K562 (cell line): Measurements from ENCODE around the gene IMPA2. TPM values are rescaled to one million over a fixed set of nuclear protein-coding genes. Genes with fewer than 3 reads are reported as not detected.

Experiments
- ATF7 ChIP-seq: fragments of 450-650 bp; IDR thresholded peaks from 2 replicates; pipeline ENCODE4 v1.7.1; 2014; ENCODE audit warnings: mild to moderate bottlenecking, moderate library complexity
- BCL6 ChIP-seq: fragments of 250-450 bp; sonication (Bioruptor Pico); IDR thresholded peaks from 2 replicates; pipeline ENCODE4 v1.4.0; 2020
- BMI1 ChIP-seq: fragments of 150-350 bp; IDR thresholded peaks from 2 replicates; pipeline ENCODE4 v1.6.1; 2014; ENCODE audit warnings: low read length
- BRD4 ChIP-seq: fragments of 200-600 bp; sonication (generic); IDR thresholded peaks from 2 replicates; pipeline ENCODE4 v1.6.1; 2017; ENCODE audit warnings: inconsistent platforms
- CXXC5 ChIP-seq: fragments of 250-450 bp; sonication (Bioruptor Pico); IDR thresholded peaks from 2 replicates; pipeline ENCODE4 v1.8.0; 2022; ENCODE audit warnings: inconsistent platforms, mild to moderate bottlenecking, moderate library complexity
- DMBX1 ChIP-seq: fragments of 250-450 bp; sonication (Bioruptor Pico); IDR thresholded peaks from 2 replicates; pipeline ENCODE4 v1.8.0; 2022; ENCODE audit warnings: inconsistent platforms, mild to moderate bottlenecking, moderate library complexity, borderline replicate concordance
- NUFIP1 ChIP-seq: fragments of 450-650 bp; IDR thresholded peaks from 2 replicates; pipeline ENCODE4 v1.6.1; 2018; ENCODE audit not compliant: partially characterized antibody
- POLR2H ChIP-seq: IDR thresholded peaks from 2 replicates; pipeline ENCODE4 v1.6.1; 2016; ENCODE audit warnings: missing genetic modification characterization, low read depth, mild to moderate bottlenecking, control low read depth, missing compliant biosample characterization, moderate library complexity
- PRMT5 ChIP-seq: sonication (generic); formaldehyde crosslinking; IDR thresholded peaks from 2 replicates; pipeline ENCODE4 v1.5.0; 2020; ENCODE audit warnings: missing genetic modification reagents
- TAF9B ChIP-seq: fragments of 450-650 bp; IDR thresholded peaks from 2 replicates; pipeline ENCODE4 v1.6.1; 2018; ENCODE audit warnings: mild to moderate bottlenecking; ENCODE audit not compliant: partially characterized antibody
- ZNF143 ChIP-seq: sonication (generic); formaldehyde crosslinking; IDR thresholded peaks from 2 replicates; pipeline ENCODE4 v1.9.0; 2022; ENCODE audit warnings: mild to moderate bottlenecking, missing genetic modification reagents
- polyA plus RNA-seq, 8 experiments: library from polyadenylated mRNA; depleted of rRNA in 4 of 8; stranded (reverse) in 5 of 8; unstranded in 3 of 8; fragments of >200 nt; fragmentation: Nextera tagmentation in 2 of 8; fragmentation: Illumina TruSeq in 1 of 8; extraction: Ambion mirVana in 2 of 8; extraction: Trizol in 1 of 8; gene quantifications; 2 replicates each; pipeline versions ENCODE4 v1.2.1 to v1.2.3, GENCODE V29; 2011 to 2014; ENCODE audit warnings: inconsistent platforms in 1 of 8, missing spikeins in 1 of 8
- total RNA-seq, 7 experiments: library from RNA; depleted of rRNA in 6 of 7; stranded (reverse); fragments of >200 nt in 6 of 7; fragmentation: Illumina TruSeq in 2 of 7; extraction: Trizol in 2 of 7; gene quantifications; 2 replicates each; pipeline versions ENCODE4 v1.2.1 to v1.2.3, GENCODE V29; 2011 to 2021; ENCODE audit warnings: low replicate concordance in 1 of 7
- TF ChIP-seq, protein P1 (sequence below): fragments of 250-450 bp; sonication (Bioruptor Pico); IDR thresholded peaks from 2 replicates; pipeline ENCODE4 v1.4.0; 2020; ENCODE audit warnings: mild to moderate bottlenecking, moderate library complexity, borderline replicate concordance
- TF ChIP-seq, protein P2 (sequence below), 2 experiments: fragments of 200-800 bp in 1 of 2; sonication (Bioruptor generic) in 1 of 2; sonication (generic) in 1 of 2; formaldehyde crosslinking in 1 of 2; IDR thresholded peaks in 1 of 2; conservative IDR thresholded peaks in 1 of 2; 2 replicates each; pipeline versions ENCODE4 v1.5.0 to v1.6.1; 2016 to 2020; ENCODE audit warnings: missing compliant biosample characterization in 1 of 2, missing genetic modification characterization in 1 of 2, missing genetic modification reagents in 1 of 2
- TF ChIP-seq, protein P3 (sequence below): fragments of 250-450 bp; sonication (Bioruptor Pico); IDR thresholded peaks from 2 replicates; pipeline ENCODE4 v1.5.0; 2022; ENCODE audit warnings: mild to moderate bottlenecking
- TF ChIP-seq, protein P4 (sequence below), 2 experiments: IDR thresholded peaks in 1 of 2; conservative IDR thresholded peaks in 1 of 2; 2 replicates each; pipeline ENCODE4 v1.6.1; 2016; ENCODE audit warnings: low read depth in 2 of 2, mild to moderate bottlenecking in 1 of 2, missing compliant biosample characterization in 1 of 2, missing genetic modification characterization in 1 of 2, moderate library complexity in 1 of 2
- TF ChIP-seq, protein P5 (sequence below): IDR thresholded peaks from 2 replicates; pipeline ENCODE4 v1.6.1; 2014; ENCODE audit warnings: antibody characterized with exemption

The IMPA2 gene
- total and polyA plus RNA-seq, 9 of the 15 experiments (the other 6 are each of a cell fraction or from before 2014, with no cell fraction given) = 0.62 to 11.3 (median 5.7) TPM

DNA sequence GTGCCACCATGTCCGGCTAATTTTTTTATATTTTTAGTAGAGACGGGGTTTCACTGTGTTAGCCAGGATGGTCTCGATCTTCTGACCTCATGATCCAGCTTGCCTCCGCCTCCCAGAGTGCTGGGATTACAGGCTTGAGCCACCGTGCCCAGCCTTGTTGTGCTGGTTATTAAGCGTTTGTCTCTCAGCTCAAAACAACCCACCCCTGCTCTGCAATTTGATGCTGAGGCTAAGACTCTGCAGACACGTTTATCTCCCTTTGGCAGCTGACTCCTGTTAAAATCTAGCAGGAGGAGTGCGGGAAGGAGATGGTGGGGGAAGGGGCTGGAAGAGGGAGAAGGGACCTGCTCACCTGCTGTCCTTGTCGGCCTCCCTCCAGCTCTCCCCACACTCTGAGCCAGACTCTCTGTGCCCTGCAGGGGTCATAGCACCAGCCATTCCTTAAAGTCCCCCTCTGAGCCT lies 29.9 kb upstream of the IMPA2 start (continued):
- TF ChIP-seq, protein P1, sequence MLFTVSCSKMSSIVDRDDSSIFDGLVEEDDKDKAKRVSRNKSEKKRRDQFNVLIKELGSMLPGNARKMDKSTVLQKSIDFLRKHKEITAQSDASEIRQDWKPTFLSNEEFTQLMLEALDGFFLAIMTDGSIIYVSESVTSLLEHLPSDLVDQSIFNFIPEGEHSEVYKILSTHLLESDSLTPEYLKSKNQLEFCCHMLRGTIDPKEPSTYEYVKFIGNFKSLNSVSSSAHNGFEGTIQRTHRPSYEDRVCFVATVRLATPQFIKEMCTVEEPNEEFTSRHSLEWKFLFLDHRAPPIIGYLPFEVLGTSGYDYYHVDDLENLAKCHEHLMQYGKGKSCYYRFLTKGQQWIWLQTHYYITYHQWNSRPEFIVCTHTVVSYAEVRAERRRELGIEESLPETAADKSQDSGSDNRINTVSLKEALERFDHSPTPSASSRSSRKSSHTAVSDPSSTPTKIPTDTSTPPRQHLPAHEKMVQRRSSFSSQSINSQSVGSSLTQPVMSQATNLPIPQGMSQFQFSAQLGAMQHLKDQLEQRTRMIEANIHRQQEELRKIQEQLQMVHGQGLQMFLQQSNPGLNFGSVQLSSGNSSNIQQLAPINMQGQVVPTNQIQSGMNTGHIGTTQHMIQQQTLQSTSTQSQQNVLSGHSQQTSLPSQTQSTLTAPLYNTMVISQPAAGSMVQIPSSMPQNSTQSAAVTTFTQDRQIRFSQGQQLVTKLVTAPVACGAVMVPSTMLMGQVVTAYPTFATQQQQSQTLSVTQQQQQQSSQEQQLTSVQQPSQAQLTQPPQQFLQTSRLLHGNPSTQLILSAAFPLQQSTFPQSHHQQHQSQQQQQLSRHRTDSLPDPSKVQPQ (CRISPR knock-in tag) = no peak
- TF ChIP-seq, protein P2, sequence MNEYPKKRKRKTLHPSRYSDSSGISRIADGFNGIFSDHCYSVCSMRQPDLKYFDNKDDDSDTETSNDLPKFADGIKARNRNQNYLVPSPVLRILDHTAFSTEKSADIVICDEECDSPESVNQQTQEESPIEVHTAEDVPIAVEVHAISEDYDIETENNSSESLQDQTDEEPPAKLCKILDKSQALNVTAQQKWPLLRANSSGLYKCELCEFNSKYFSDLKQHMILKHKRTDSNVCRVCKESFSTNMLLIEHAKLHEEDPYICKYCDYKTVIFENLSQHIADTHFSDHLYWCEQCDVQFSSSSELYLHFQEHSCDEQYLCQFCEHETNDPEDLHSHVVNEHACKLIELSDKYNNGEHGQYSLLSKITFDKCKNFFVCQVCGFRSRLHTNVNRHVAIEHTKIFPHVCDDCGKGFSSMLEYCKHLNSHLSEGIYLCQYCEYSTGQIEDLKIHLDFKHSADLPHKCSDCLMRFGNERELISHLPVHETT (CRISPR knock-in tag; conservative IDR thresholded peaks at IDR 0.05 in 1 of 2, IDR thresholded peaks at IDR 0.05 in 1 of 2) = 0 out of 4 replicates have a peak, but pooled peaks of 1 of the 2 experiments have one; percentile 19
- TF ChIP-seq BRD4 = no peak
- TF ChIP-seq TAF9B = peak; percentile 22
- TF ChIP-seq, protein P3, sequence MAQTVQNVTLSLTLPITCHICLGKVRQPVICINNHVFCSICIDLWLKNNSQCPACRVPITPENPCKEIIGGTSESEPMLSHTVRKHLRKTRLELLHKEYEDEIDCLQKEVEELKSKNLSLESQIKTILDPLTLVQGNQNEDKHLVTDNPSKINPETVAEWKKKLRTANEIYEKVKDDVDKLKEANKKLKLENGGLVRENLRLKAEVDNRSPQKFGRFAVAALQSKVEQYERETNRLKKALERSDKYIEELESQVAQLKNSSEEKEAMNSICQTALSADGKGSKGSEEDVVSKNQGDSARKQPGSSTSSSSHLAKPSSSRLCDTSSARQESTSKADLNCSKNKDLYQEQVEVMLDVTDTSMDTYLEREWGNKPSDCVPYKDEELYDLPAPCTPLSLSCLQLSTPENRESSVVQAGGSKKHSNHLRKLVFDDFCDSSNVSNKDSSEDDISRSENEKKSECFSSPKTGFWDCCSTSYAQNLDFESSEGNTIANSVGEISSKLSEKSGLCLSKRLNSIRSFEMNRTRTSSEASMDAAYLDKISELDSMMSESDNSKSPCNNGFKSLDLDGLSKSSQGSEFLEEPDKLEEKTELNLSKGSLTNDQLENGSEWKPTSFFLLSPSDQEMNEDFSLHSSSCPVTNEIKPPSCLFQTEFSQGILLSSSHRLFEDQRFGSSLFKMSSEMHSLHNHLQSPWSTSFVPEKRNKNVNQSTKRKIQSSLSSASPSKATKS (CRISPR knock-in tag) = no peak
- TF ChIP-seq, protein P4, sequence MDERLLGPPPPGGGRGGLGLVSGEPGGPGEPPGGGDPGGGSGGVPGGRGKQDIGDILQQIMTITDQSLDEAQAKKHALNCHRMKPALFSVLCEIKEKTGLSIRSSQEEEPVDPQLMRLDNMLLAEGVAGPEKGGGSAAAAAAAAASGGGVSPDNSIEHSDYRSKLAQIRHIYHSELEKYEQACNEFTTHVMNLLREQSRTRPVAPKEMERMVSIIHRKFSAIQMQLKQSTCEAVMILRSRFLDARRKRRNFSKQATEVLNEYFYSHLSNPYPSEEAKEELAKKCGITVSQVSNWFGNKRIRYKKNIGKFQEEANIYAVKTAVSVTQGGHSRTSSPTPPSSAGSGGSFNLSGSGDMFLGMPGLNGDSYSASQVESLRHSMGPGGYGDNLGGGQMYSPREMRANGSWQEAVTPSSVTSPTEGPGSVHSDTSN (CRISPR knock-in tag; IDR thresholded peaks at IDR 0.05; ENCODE audit: low read depth) = no peak
- TF ChIP-seq, protein P4 (tag; conservative IDR thresholded peaks at IDR 0.05; ENCODE audit: low read depth) = 0 out of 2 replicates have a peak, but pooled peaks have one; percentile 22
- TF ChIP-seq DMBX1 (CRISPR knock-in tag) = peak; percentile 67; the same call in 1 of the 2 replicates
- no peak for TF ChIP-seq BMI1
- 0 out of 2 replicates have a peak, but pooled peaks have one; percentile 48 for TF ChIP-seq ATF7
- TF ChIP-seq CXXC5 (CRISPR knock-in tag) = peak; percentile 39
- TF ChIP-seq BCL6 (CRISPR knock-in tag) = no peak
- TF ChIP-seq, protein P5, sequence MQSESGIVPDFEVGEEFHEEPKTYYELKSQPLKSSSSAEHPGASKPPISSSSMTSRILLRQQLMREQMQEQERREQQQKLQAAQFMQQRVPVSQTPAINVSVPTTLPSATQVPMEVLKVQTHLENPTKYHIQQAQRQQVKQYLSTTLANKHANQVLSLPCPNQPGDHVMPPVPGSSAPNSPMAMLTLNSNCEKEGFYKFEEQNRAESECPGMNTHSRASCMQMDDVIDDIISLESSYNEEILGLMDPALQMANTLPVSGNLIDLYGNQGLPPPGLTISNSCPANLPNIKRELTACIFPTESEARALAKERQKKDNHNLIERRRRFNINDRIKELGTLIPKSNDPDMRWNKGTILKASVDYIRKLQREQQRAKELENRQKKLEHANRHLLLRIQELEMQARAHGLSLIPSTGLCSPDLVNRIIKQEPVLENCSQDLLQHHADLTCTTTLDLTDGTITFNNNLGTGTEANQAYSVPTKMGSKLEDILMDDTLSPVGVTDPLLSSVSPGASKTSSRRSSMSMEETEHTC = 0 out of 2 replicates have a peak, but pooled peaks have one; percentile 16
- no peak for TF ChIP-seq POLR2H (tag)
- no peak for TF ChIP-seq PRMT5 (CRISPR knock-in tag)
- TF ChIP-seq ZNF143 (CRISPR knock-in tag) = no peak
- TF ChIP-seq NUFIP1 = no peak
